ENCODE results near the gene PAGR1. TPM values are rescaled to one million over a fixed set of nuclear protein-coding genes. Genes with fewer than 3 reads are reported as not detected.
"Not testable (repeated sequence)": the region's sequence is repeated elsewhere in the genome, so short reads cannot be mapped to it uniquely, and the experiment has no call there.

Gene PAGR1
- polyA plus RNA-seq, 3 donors, result 30.9 to 48.0 (median 42.0) TPM

- DNase-seq (ENCODE audit: extremely low read depth in 1 of 11, low read depth in 9 of 11, low spot score in 4 of 11), result peak in 4 of 11 donors; percentile 13 to 20 (median 16)
These were observed 32.7 kb downstream of the PAGR1 start for GRCh38 chr16:29848420-29849297.

DNA sequence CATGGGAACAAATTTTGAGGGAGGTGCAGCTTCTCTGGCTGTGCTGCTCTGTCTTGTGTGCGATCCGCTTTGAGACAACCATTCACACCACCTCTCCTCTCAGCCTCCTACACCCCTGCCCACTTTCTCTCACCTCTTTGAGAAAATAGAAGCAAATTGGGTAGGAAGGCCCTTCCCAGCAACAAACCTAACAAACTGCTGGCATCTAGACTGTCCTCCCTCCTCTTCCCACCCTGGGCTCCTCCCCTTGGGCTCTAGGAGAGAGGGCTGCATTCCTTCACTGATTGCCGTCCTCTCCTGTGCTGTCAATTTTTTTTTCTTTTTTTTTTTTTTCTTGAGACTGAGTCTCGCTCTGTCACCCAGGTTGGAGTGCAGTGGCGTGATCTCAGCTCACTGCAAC, 33.6 kb downstream of the PAGR1 start:
- peak in 4 of 11 donors; percentile 8 to 39 (median 24) for DNase-seq (ENCODE audit: extremely low read depth in 1 of 11, low read depth in 9 of 11, low spot score in 4 of 11)

- no peak for DNase-seq (ENCODE audit: extremely low read depth in 1 of 11, low read depth in 9 of 11, low spot score in 4 of 11)
These were observed 35.0 kb downstream of the PAGR1 start for GRCh38 chr16:29850998-29851397.

DNA sequence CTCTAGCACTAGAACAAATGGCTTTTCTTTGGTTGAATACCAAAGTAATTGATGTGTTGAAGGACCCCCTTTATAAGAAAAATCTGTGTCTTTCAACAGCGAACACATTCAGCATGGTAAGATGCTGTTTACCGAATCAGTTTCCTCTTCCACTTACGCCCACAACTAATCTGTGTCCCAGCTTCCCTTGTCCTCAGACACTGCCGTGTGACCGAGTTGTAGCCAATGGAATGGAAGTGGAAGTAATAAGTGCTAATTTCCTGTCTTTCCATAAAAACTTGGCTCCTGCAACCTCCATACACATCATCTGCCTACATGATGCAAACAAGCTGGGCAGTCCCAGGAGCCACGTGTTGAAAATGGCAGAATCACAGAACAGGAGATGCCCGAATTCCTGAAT, 36.7 kb downstream of the PAGR1 start:
- DNase-seq (ENCODE audit: extremely low read depth in 1 of 11, low read depth in 9 of 11, low spot score in 4 of 11), result peak in 3 of 11 donors; percentile 17 to 48 (median 34)

- DNase-seq (ENCODE audit: extremely low read depth in 1 of 11, low read depth in 9 of 11, low spot score in 4 of 11), result no peak
These were observed 38.7 kb downstream of the PAGR1 start for GRCh38 chr16:29854520-29855100.

GRCh38 chr16:29857133-29857760, 41.3 kb downstream of the PAGR1 start:
- DNase-seq (ENCODE audit: extremely low read depth in 1 of 11, low read depth in 9 of 11, low spot score in 4 of 11), result no peak

DNA sequence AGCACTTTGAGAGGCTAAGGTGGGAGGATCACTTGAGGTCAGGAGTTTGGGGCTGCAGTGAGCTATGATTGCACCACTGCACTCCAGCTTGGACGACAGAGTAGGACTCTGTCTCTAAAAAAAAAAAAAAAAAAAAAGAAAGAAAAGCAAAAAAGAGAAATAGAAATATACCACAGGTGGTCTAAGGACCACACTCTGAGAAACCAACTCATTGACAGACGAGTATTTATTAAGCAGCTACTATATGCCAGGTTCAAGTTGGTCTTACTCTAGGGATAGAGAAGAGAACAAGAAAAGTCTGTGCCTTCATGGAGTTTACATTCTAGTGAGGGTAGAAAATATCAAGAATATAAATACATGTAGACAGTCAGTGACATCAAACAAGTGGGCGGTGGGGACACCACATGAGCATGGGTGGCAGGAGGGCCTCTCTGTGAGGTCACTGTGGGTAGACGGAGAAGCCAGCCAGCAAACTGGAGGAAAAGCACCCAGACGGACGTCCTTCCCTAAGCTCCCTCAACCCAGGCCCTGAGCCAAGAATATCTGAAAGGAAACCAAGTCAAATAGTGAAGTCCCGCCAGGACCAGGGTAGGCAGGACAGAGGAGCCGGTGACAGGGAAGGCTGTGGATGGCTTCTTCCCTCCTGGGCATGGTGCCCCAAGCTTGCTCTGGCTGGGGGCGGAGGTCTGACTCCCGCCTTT, 42.3 kb downstream of the PAGR1 start:
- DNase-seq (ENCODE audit: extremely low read depth in 1 of 11, low read depth in 9 of 11, low spot score in 4 of 11), result no peak

- no peak for DNase-seq (ENCODE audit: extremely low read depth in 1 of 11, low read depth in 9 of 11, low spot score in 4 of 11)
These were observed 43.0 kb downstream of the PAGR1 start for GRCh38 chr16:29858974-29859373.

DNA sequence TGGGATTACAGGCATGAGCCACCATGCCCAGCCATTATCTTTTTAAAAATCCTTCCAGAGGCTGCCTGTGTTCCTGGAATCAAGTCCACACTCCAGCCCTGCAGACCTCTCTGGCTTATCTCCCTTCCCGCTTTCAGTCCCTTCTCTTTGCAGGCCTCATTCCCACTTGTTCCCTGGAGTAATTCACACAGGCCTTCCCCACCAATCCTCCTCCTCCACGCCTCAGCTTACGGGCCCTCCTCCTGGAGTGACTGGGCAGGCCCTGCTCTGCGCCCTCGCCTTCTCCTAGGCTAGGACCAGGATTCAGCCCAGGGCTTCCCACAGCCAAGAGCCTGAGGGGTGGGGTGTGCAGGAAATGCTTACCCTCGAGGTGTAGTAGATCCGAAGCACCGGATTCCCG, 44.3 kb downstream of the PAGR1 start:
- DNase-seq (ENCODE audit: extremely low read depth in 1 of 11, low read depth in 9 of 11, low spot score in 4 of 11), result no peak

DNA sequence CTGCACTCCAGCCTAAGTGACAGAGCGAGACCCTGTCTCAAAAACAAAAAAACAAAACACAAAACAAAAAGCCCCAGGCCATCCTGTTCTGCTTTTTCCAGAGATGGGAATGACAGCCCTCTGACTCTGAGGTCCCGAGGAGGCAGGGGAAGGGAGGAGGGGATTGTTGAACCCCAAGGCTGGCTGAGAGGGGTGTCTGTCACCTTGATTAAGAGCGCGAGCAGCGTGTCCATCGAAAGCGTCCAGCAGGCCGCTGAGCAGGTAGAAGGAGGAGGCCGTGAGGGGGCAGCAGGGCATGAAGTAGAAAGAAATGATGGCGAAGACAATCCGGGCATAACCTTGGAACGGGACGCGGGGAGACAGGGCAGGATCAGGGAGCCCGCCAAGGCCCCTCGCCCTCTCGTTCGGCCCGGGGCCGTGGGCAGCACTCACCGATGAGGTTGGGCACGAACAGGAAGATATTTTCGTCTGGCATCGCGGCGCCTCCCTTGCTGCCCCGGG, 46.5 kb downstream of the PAGR1 start:
- DNase-seq (ENCODE audit: extremely low read depth in 1 of 11, low read depth in 9 of 11, low spot score in 4 of 11), result peak in 2 of 11 donors; percentile 18 to 20

DNA sequence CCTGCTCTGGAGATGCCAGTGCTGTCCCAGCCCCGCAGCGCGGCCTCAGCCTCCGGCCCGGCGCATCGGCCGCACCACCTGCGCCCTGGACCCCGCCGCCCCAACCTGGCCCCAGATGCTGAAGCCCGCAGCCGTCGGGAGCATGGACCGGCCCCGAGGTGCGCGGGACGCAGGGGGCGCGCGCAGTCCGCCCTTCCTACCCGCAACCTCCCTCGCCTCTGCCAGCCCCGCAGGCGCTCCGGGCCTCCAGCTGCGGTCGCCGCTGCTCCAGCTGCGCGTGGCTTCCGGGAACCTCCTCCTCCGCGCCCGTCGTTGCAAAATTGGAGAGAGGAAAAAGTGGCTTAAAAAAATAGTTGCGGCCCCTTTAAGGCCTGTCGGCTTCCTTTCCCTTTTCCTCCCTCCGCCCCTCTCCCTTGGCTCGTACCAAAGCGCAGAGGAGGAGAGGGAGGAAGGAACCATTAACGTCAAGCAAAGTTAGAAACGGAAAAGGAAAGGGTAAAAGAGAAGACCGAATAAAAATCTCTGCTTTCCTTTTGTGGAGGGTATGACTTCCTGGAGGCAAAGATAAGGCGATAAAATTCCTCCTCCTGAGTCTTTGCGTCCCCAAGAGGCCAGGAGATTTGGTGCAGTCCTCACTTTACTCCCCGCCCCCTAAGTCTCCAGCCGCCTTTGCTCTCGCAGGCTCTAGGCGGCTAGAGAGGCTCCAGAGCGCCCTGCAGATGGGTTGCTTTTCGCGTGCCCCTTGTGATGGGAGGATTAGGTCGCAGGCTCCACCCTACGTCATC, 47.1 kb downstream of the PAGR1 start, which contains the start of gene CDIPT:
CDIPT (minus strand) TSS at position 343 of the 785 bp plus-strand sequence. CDS start 369 bp downstream, outside the sequence.
- DNase-seq (ENCODE audit: extremely low read depth in 1 of 11, low read depth in 9 of 11, low spot score in 4 of 11), result peak; percentile 91 to 98 (median 95)

- DNase-seq (ENCODE audit: extremely low read depth in 1 of 11, low read depth in 9 of 11, low spot score in 4 of 11), result no peak
These were observed 47.7 kb downstream of the PAGR1 start for GRCh38 chr16:29863669-29863984.

GRCh38 chr16:29864205-29864604, 48.3 kb downstream of the PAGR1 start:
- no peak for DNase-seq (ENCODE audit: extremely low read depth in 1 of 11, low read depth in 9 of 11, low spot score in 4 of 11)

DNA sequence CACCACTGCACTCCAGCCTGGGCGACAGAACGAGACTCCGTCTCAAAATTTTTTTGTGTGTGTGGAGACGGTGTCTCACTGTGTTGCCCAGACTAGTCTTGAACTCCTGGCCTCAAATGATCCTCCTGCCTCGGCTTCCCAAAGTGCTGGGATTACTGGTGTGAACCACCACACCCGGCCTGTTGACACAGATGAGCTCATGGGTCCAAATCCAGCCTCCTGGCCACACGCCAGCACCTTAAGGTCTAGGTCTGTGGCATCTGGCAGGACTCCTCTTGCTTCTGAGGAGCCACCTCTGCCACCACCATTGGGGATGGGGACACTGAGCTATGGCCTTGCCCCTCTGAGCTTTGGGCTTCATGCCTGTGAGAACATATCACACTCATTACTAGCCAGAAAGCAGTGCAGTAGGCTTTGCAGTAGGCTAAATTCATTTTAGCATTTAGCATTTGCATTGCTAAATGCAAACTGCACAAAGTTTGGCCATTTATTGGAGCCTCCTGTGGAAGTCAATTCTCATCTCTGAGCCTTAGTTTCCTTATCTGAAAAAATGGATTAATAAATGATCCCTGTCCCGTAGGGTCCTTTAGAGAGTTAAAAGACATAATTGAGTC, 52.6 kb downstream of the PAGR1 start:
- DNase-seq (ENCODE audit: extremely low read depth in 1 of 11, low read depth in 9 of 11, low spot score in 4 of 11), result no peak

GRCh38 chr16:29869067-29869466, 53.1 kb downstream of the PAGR1 start:
- not testable (repeated sequence) for DNase-seq (ENCODE audit: extremely low read depth in 1 of 11, low read depth in 9 of 11, low spot score in 4 of 11)

All from renal cortex interstitium (tissue), 11 donors.